Measurements from ENCODE around the gene ITPKC. TPM values are rescaled to one million over a fixed set of nuclear protein-coding genes. Genes with fewer than 3 reads are reported as not detected.

ITPKC gene
- total and polyA plus RNA-seq, 4 donors, result 28.0 to 97.2 (median 43.1) TPM

GRCh38 chr19:40759352-40759751, 42.4 kb downstream of the ITPKC start:
- WGBS, 2 donors, result 94 to 98% methylated on average over 13 of the region's 13 CpGs
- no peaks in the 10 kb centered on the region for H3K27me3 ChIP-seq (ENCODE audit: control insufficient read depth in 3 of 3, insufficient read depth in 3 of 3, low read length in 2 of 3)
- no peak overlapping the region for H3K4me3 ChIP-seq
- H3K36me3 ChIP-seq (ENCODE audit: control insufficient read depth in 4 of 4, insufficient read depth in 4 of 4, low read length in 4 of 4), result peaks cover 46 to 69% (median 51%) of the 10 kb centered on the region in 4 donors
- ATAC-seq (ENCODE audit: insufficient read depth, low FRiP score) (no peak), DNase-seq (no peak)
- H3K4me1 ChIP-seq (ENCODE audit: control insufficient read depth in 5 of 5, insufficient read depth in 5 of 5, low read length in 5 of 5), result peaks cover 0 to 16% (median 5%) of the 10 kb centered on the region in 5 donors
- H3K9me3 ChIP-seq (ENCODE audit: control insufficient read depth in 4 of 4, insufficient read depth in 3 of 4, low read length in 3 of 4), result no peaks in the 10 kb centered on the region
- TF ChIP-seq, protein P1, sequence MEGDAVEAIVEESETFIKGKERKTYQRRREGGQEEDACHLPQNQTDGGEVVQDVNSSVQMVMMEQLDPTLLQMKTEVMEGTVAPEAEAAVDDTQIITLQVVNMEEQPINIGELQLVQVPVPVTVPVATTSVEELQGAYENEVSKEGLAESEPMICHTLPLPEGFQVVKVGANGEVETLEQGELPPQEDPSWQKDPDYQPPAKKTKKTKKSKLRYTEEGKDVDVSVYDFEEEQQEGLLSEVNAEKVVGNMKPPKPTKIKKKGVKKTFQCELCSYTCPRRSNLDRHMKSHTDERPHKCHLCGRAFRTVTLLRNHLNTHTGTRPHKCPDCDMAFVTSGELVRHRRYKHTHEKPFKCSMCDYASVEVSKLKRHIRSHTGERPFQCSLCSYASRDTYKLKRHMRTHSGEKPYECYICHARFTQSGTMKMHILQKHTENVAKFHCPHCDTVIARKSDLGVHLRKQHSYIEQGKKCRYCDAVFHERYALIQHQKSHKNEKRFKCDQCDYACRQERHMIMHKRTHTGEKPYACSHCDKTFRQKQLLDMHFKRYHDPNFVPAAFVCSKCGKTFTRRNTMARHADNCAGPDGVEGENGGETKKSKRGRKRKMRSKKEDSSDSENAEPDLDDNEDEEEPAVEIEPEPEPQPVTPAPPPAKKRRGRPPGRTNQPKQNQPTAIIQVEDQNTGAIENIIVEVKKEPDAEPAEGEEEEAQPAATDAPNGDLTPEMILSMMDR (IDR thresholded peaks at IDR 0.05; ENCODE audit: control extremely low read depth, extremely low read depth), result no peak
- H3K27ac ChIP-seq (ENCODE audit: low read depth in 1 of 2, low read length in 1 of 2), result no peak overlapping the region
- no peak overlapping the region for H3K9ac ChIP-seq (ENCODE audit: insufficient read depth in 1 of 2, low read length in 2 of 2)

GRCh38 chr19:40762754-40763470, 46.0 kb downstream of the ITPKC start:
- DNase-seq (no peak), ATAC-seq (ENCODE audit: insufficient read depth, low FRiP score) (no peak)
- Histone ChIP-seq H3K4me3 (no peak overlapping the region), H3K9me3 (ENCODE audit: control insufficient read depth in 4 of 4, insufficient read depth in 3 of 4, low read length in 3 of 4) (no peaks in the 10 kb centered on the region), H3K4me1 (ENCODE audit: control insufficient read depth in 5 of 5, insufficient read depth in 5 of 5, low read length in 5 of 5) (no peaks in the 10 kb centered on the region), H3K9ac (ENCODE audit: insufficient read depth in 1 of 2, low read length in 2 of 2) (no peak overlapping the region), H3K36me3 (ENCODE audit: control insufficient read depth in 4 of 4, insufficient read depth in 4 of 4, low read length in 4 of 4) (peaks cover 51 to 71% (median 56%) of the 10 kb centered on the region in 4 donors), H3K27ac (ENCODE audit: low read depth in 1 of 2, low read length in 1 of 2) (no peak overlapping the region), H3K27me3 (ENCODE audit: control insufficient read depth in 3 of 3, insufficient read depth in 3 of 3, low read length in 2 of 3) (no peaks in the 10 kb centered on the region)
- 91 to 92% methylated on average over 17 of the region's 17 CpGs for WGBS, 2 donors
- TF ChIP-seq, protein P1 (IDR thresholded peaks at IDR 0.05; ENCODE audit: control extremely low read depth, extremely low read depth), result no peak

- TF ChIP-seq, protein P1 (IDR thresholded peaks at IDR 0.05; ENCODE audit: control extremely low read depth, extremely low read depth), result no peak
- no peaks in the 10 kb centered on the region for H3K27me3 ChIP-seq (ENCODE audit: control insufficient read depth in 3 of 3, insufficient read depth in 3 of 3, low read length in 2 of 3)
- no peaks in the 10 kb centered on the region for H3K9me3 ChIP-seq (ENCODE audit: control insufficient read depth in 4 of 4, insufficient read depth in 3 of 4, low read length in 3 of 4)
- H3K36me3 ChIP-seq (ENCODE audit: control insufficient read depth in 4 of 4, insufficient read depth in 4 of 4, low read length in 4 of 4), result peaks cover 49 to 68% (median 52%) of the 10 kb centered on the region in 4 donors
- H3K9ac ChIP-seq (ENCODE audit: insufficient read depth in 1 of 2, low read length in 2 of 2), result no peak overlapping the region
- no peak overlapping the region for H3K4me3 ChIP-seq
- H3K4me1 ChIP-seq (ENCODE audit: control insufficient read depth in 5 of 5, insufficient read depth in 5 of 5, low read length in 5 of 5), result no peaks in the 10 kb centered on the region
- WGBS, 2 donors, result 90 to 95% methylated on average over 7 of the region's 7 CpGs
- DNase-seq (no peak), ATAC-seq (ENCODE audit: insufficient read depth, low FRiP score) (no peak)
- no peak overlapping the region for H3K27ac ChIP-seq (ENCODE audit: low read depth in 1 of 2, low read length in 1 of 2)
Observed at GRCh38 chr19:40763526-40763925, 46.6 kb downstream of the ITPKC start.

All from lung (tissue), 12 donors.